ENCODE data around the gene GALE.
"Not testable (repeated sequence)": the region's sequence is repeated elsewhere in the genome, so short reads cannot be mapped to it uniquely, and the experiment has no call there.

The GALE gene

GRCh38 chr1:23826590-23826989, 26.0 kb upstream of the GALE start:
- H3K9ac ChIP-seq (ENCODE audit: low read depth, low read length); H3K9me3 ChIP-seq (ENCODE audit: insufficient read depth, low read depth, low read length); H3K27ac ChIP-seq (ENCODE audit: low read depth, low read length); H3K4me3 ChIP-seq (ENCODE audit: low read length); H3K4me1 ChIP-seq (ENCODE audit: insufficient read depth, low read length); H3K36me3 ChIP-seq (ENCODE audit: insufficient read depth, low read length); H3K27me3 ChIP-seq (ENCODE audit: insufficient read depth, low read length): not testable (repeated sequence)
- WGBS = 98% methylated on average over 13 of the region's 13 CpGs

DNA sequence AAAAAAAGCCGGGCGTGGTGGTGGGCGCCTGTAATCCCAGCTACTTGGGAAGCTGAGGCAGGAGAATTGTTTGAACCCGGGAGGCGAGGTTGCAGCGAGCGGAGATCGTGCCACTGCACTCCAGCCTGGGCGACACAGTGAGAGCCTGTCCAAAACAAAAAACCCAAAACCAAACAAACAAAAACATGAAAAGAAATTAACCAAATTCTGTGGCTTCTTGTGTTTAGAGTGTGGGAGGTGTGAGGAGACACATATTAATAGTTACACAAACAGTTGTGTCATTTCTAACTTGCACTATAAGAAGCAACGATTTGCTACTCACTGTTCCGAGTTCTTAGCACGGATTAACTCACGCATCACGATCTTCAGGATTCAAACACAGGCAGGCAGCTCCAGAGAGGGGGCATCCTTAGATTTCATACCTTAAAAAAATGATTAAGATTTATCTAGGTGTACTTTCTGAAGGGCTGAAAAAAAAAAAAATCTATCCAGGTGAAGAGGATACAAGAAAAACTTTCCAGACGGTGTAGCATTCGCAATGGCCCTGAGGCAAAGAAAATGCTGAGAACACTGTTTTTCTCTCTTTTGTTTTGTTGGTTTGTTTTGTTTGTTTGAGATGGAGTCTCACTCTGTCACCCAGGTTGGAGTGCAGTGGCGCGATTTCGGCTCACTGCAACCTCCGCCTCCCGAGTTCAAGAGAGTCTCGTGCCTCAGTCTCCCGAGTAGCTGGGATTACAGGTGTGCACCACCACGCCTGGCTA, 25.4 kb upstream of the GALE start:
- Histone ChIP-seq H3K4me3 (ENCODE audit: low read length) (peak overlapping the region; percentile 96), H3K27me3 (ENCODE audit: insufficient read depth, low read length) (no peaks in the 10 kb centered on the region), H3K27ac (ENCODE audit: low read depth, low read length) (no peak overlapping the region), H3K4me1 (ENCODE audit: insufficient read depth, low read length) (no peaks in the 10 kb centered on the region), H3K9ac (ENCODE audit: low read depth, low read length) (peak overlapping the region; percentile 93), H3K36me3 (ENCODE audit: insufficient read depth, low read length) (no peaks in the 10 kb centered on the region), H3K9me3 (ENCODE audit: insufficient read depth, low read depth, low read length) (no peaks in the 10 kb centered on the region)
- 69% methylated on average over 23 of the region's 24 CpGs for WGBS

DNA sequence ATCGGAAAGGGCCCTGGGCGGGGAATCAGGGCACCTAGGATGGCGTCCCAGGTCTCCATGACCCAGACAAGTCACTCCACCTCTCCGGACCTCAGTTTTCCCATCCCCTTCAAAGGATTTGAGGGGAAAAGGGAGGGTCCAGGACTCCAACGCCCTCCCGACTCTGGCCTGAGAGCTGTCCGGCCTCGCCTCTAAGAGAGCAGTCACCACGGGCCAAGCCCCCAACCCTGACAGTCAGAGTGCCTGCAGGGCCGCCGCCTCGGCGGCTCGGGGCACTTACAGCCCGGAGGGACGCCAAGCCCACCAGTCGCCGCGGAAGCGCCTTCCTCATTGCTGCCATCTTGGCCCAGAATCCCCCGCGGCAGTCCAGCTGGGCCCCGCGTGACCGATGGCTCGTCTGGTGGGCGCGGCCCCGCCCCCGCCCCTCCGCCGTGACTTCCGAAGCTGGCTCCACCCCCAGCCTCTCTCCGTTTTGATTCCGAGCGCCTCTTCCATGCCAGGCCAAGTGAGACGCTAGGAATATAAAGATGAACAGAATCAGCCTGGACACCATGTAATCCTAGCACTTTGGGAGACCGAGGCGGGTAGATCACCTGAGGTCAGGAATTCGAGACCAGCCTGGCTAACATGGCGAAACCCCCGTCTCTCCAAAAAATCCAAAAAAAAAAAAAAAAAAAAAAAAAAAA, 24.7 kb upstream of the GALE start, which contains the start of gene HMGCL:
TSS of gene HMGCL (minus strand) at position 354 of the 686 bp plus-strand sequence. CDS start at position 340, 14 bp downstream.
- H3K9me3 ChIP-seq (ENCODE audit: insufficient read depth, low read depth, low read length) = no peaks in the 10 kb centered on the region
- H3K4me1 ChIP-seq (ENCODE audit: insufficient read depth, low read length) = no peaks in the 10 kb centered on the region
- peak within 1 kb of the TSS; percentile 93 for H3K9ac ChIP-seq (ENCODE audit: low read depth, low read length)
- peak within 1 kb of the TSS; percentile 90 for H3K27ac ChIP-seq (ENCODE audit: low read depth, low read length)
- H3K36me3 ChIP-seq (ENCODE audit: insufficient read depth, low read length) = no peaks in the 10 kb centered on the region
- no peaks in the 10 kb centered on the region for H3K27me3 ChIP-seq (ENCODE audit: insufficient read depth, low read length)
- H3K4me3 ChIP-seq (ENCODE audit: low read length) = peak within 1 kb of the TSS; percentile 96
- under 1% methylated on average over 39 of the region's 42 CpGs for WGBS

- H3K4me3 ChIP-seq (ENCODE audit: low read length) = peak overlapping the region; percentile 96
- WGBS = 10% methylated on average over 8 of the region's 8 CpGs
- H3K27me3 ChIP-seq (ENCODE audit: insufficient read depth, low read length) = no peaks in the 10 kb centered on the region
- peak overlapping the region; percentile 90 for H3K27ac ChIP-seq (ENCODE audit: low read depth, low read length)
- no peaks in the 10 kb centered on the region for H3K36me3 ChIP-seq (ENCODE audit: insufficient read depth, low read length)
- no peaks in the 10 kb centered on the region for H3K9me3 ChIP-seq (ENCODE audit: insufficient read depth, low read depth, low read length)
- peak overlapping the region; percentile 93 for H3K9ac ChIP-seq (ENCODE audit: low read depth, low read length)
- no peaks in the 10 kb centered on the region for H3K4me1 ChIP-seq (ENCODE audit: insufficient read depth, low read length)
These were observed 24.1 kb upstream of the GALE start for GRCh38 chr1:23824711-23825075.

GRCh38 chr1:23823767-23824166, 23.2 kb upstream of the GALE start:
- H3K4me3 ChIP-seq (ENCODE audit: low read length) = 0 out of 2 replicates have a peak overlapping the region, but pooled peaks have one; percentile 96
- H3K36me3 ChIP-seq (ENCODE audit: insufficient read depth, low read length) = no peaks in the 10 kb centered on the region
- H3K9me3 ChIP-seq (ENCODE audit: insufficient read depth, low read depth, low read length) = no peaks in the 10 kb centered on the region
- no peak overlapping the region for H3K9ac ChIP-seq (ENCODE audit: low read depth, low read length)
- 90% methylated on average over 7 of the region's 7 CpGs for WGBS
- no peaks in the 10 kb centered on the region for H3K27me3 ChIP-seq (ENCODE audit: insufficient read depth, low read length)
- H3K4me1 ChIP-seq (ENCODE audit: insufficient read depth, low read length) = no peaks in the 10 kb centered on the region
- H3K27ac ChIP-seq (ENCODE audit: low read depth, low read length) = no peak overlapping the region

DNA sequence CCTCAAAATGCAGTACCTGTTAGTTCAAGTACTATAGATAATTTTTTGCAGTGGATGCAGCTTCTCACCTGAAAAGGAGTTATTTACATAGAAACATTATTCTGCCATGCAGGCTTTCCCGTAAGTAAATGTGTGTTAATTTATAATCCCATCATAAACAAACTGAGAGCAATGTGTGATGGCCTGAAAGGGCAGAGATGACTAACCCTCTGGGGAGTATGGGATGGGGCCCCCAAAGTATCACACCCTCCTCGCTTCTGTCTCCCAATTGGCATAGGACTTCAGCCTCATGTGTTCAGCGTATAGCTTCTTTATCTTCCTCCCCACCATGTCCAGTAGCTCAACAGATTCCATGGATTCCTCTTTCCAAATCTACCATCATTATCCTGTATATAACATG, 17.1 kb upstream of the GALE start:
- no peaks in the 10 kb centered on the region for H3K27me3 ChIP-seq (ENCODE audit: insufficient read depth, low read length)
- peaks cover 23% of the 10 kb centered on the region; the same call in 1 of the 2 replicates for H3K36me3 ChIP-seq (ENCODE audit: insufficient read depth, low read length)
- no peak overlapping the region for H3K4me3 ChIP-seq (ENCODE audit: low read length)
- H3K9me3 ChIP-seq (ENCODE audit: insufficient read depth, low read depth, low read length) = no peaks in the 10 kb centered on the region
- H3K4me1 ChIP-seq (ENCODE audit: insufficient read depth, low read length) = no peaks in the 10 kb centered on the region
- WGBS = 91% methylated on average over 2 of the region's 3 CpGs
- H3K9ac ChIP-seq (ENCODE audit: low read depth, low read length) = no peak overlapping the region
- H3K27ac ChIP-seq (ENCODE audit: low read depth, low read length) = no peak overlapping the region

- no peaks in the 10 kb centered on the region for H3K9me3 ChIP-seq (ENCODE audit: insufficient read depth, low read depth, low read length)
- no peaks in the 10 kb centered on the region for H3K4me1 ChIP-seq (ENCODE audit: insufficient read depth, low read length)
- H3K36me3 ChIP-seq (ENCODE audit: insufficient read depth, low read length) = peaks cover 27% of the 10 kb centered on the region; the same call in 1 of the 2 replicates
- H3K4me3 ChIP-seq (ENCODE audit: low read length) = no peak overlapping the region
- H3K27ac ChIP-seq (ENCODE audit: low read depth, low read length) = no peak overlapping the region
- H3K27me3 ChIP-seq (ENCODE audit: insufficient read depth, low read length) = no peaks in the 10 kb centered on the region
- no peak overlapping the region for H3K9ac ChIP-seq (ENCODE audit: low read depth, low read length)
These were observed 16.4 kb upstream of the GALE start for GRCh38 chr1:23816906-23817305.

DNA sequence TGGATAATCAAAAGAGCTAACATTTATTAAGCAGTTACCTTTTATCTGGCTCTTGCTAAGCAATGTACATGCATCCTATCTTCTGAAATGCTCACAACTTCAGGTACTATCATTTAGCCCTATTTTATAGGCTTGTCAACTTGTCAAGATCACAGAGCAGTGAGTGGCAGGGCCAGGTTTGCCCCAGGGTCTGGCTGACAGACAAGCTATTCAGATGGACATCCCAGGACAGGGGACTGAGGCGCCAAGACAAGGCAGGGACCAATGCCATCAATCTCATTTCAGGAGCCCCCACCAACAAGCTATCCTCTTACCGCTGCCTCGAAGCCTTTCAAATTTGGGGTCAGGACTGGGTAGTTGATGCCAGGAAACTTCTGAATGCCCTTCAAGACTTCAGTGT, 15.8 kb upstream of the GALE start:
- Histone ChIP-seq H3K9me3 (ENCODE audit: insufficient read depth, low read depth, low read length) (no peaks in the 10 kb centered on the region), H3K9ac (ENCODE audit: low read depth, low read length) (no peak overlapping the region), H3K36me3 (ENCODE audit: insufficient read depth, low read length) (peaks cover 27% of the 10 kb centered on the region; the same call in 1 of the 2 replicates), H3K27me3 (ENCODE audit: insufficient read depth, low read length) (no peaks in the 10 kb centered on the region), H3K27ac (ENCODE audit: low read depth, low read length) (no peak overlapping the region), H3K4me3 (ENCODE audit: low read length) (no peak overlapping the region), H3K4me1 (ENCODE audit: insufficient read depth, low read length) (no peaks in the 10 kb centered on the region)
- WGBS = 94% methylated on average over 3 of the region's 3 CpGs

GRCh38 chr1:23814016-23814415, 13.5 kb upstream of the GALE start:
- H3K4me3 ChIP-seq (ENCODE audit: low read length) = no peak overlapping the region
- no peak overlapping the region for H3K27ac ChIP-seq (ENCODE audit: low read depth, low read length)
- peaks cover 27% of the 10 kb centered on the region; the same call in 1 of the 2 replicates for H3K36me3 ChIP-seq (ENCODE audit: insufficient read depth, low read length)
- no peaks in the 10 kb centered on the region for H3K4me1 ChIP-seq (ENCODE audit: insufficient read depth, low read length)
- WGBS = 94% methylated on average over 4 of the region's 4 CpGs
- no peaks in the 10 kb centered on the region for H3K9me3 ChIP-seq (ENCODE audit: insufficient read depth, low read depth, low read length)
- H3K9ac ChIP-seq (ENCODE audit: low read depth, low read length) = no peak overlapping the region
- H3K27me3 ChIP-seq (ENCODE audit: insufficient read depth, low read length) = no peaks in the 10 kb centered on the region

- peaks cover 10% of the 10 kb centered on the region; the same call in 1 of the 2 replicates for H3K36me3 ChIP-seq (ENCODE audit: insufficient read depth, low read length)
- H3K9ac ChIP-seq (ENCODE audit: low read depth, low read length) = no peak overlapping the region
- H3K27ac ChIP-seq (ENCODE audit: low read depth, low read length) = no peak overlapping the region
- H3K4me1 ChIP-seq (ENCODE audit: insufficient read depth, low read length) = no peaks in the 10 kb centered on the region
- no peaks in the 10 kb centered on the region for H3K27me3 ChIP-seq (ENCODE audit: insufficient read depth, low read length)
- H3K9me3 ChIP-seq (ENCODE audit: insufficient read depth, low read depth, low read length) = no peaks in the 10 kb centered on the region
- H3K4me3 ChIP-seq (ENCODE audit: low read length) = no peak overlapping the region
- 60% methylated on average over 3 of the region's 3 CpGs for WGBS
These were observed 10.4 kb upstream of the GALE start for GRCh38 chr1:23810818-23811540.

- Histone ChIP-seq H3K4me1 (ENCODE audit: insufficient read depth, low read length) (no peaks in the 10 kb centered on the region), H3K4me3 (ENCODE audit: low read length) (no peak overlapping the region), H3K27me3 (ENCODE audit: insufficient read depth, low read length) (no peaks in the 10 kb centered on the region), H3K36me3 (ENCODE audit: insufficient read depth, low read length) (peaks cover 7% of the 10 kb centered on the region; the same call in 1 of the 2 replicates), H3K9me3 (ENCODE audit: insufficient read depth, low read depth, low read length) (no peaks in the 10 kb centered on the region), H3K9ac (ENCODE audit: low read depth, low read length) (no peak overlapping the region), H3K27ac (ENCODE audit: low read depth, low read length) (no peak overlapping the region)
- 35% methylated on average over 6 of the region's 6 CpGs for WGBS
These were observed 9.2 kb upstream of the GALE start for GRCh38 chr1:23809751-23810171.

All from HUES64 (cell line).